ENCODE results near the gene NSMF. TPM values are rescaled to one million over a fixed set of nuclear protein-coding genes. Genes with fewer than 3 reads are reported as not detected.

NSMF gene
- total and polyA plus RNA-seq, 2 of the 8 experiments (the other 6 are each of a cell fraction or from before 2014, with no cell fraction given), result 56.7 to 65.1 TPM

- no peak overlapping the region for H4K5ac ChIP-seq (ENCODE audit: insufficient read length, low read depth, low read length)
- H3K4me2 ChIP-seq (ENCODE audit: insufficient read depth in 1 of 2, low read depth in 2 of 2, low read length in 2 of 2), result peak overlapping the region; percentile 44 to 56; a peak in 3 of 4 replicates
- H3K23ac ChIP-seq (ENCODE audit: insufficient read length), result no peak overlapping the region
- peaks cover 0 to 18% (median 8%) of the 10 kb centered on the region in 4 experiments; a peak in 6 of 7 replicates for H3K4me1 ChIP-seq (replicated peaks in 1 of 4; ENCODE audit: control insufficient read depth in 3 of 4, insufficient read depth in 4 of 4, low read length in 3 of 4)
- no peak overlapping the region for H2AFZ ChIP-seq (ENCODE audit: low read length)
- no peak overlapping the region for H2BK120ac ChIP-seq (replicated peaks; ENCODE audit: low read depth, low read length)
- no peaks in the 10 kb centered on the region; a peak in 1 of 4 replicates for H3K9me3 ChIP-seq (ENCODE audit: insufficient read depth in 2 of 2, low read depth in 1 of 2, low read length in 1 of 2)
- peak; percentile 66 to 89 for DNase-seq (ENCODE audit: low read depth in 1 of 2, low spot score in 2 of 2)
- H2BK20ac ChIP-seq (ENCODE audit: low read length), result no peak overlapping the region
- FAIRE-seq, result no peak
- H3K4ac ChIP-seq (replicated peaks; ENCODE audit: insufficient read length, low read depth, low read length), result no peak overlapping the region
- H3K27me3 ChIP-seq (replicated peaks in 1 of 4; ENCODE audit: control insufficient read depth in 3 of 4, extremely low read depth in 1 of 4, insufficient read depth in 3 of 4, low read length in 3 of 4), result peaks cover 0 to 19% (median 13%) of the 10 kb centered on the region in 4 experiments; a peak in 5 of 7 replicates
- H4K20me1 ChIP-seq (replicated peaks in 1 of 2; ENCODE audit: control insufficient read depth in 1 of 2, insufficient read depth in 2 of 2, low read length in 2 of 2), result peaks cover 0 to 12% of the 10 kb centered on the region in 2 experiments
- peak overlapping the region; percentile 5 to 51 (median 28); a peak in 5 of 8 replicates for H3K4me3 ChIP-seq (ENCODE audit: extremely low read depth in 1 of 4, insufficient read depth in 2 of 4, low read depth in 3 of 4, low read length in 4 of 4)
- no peak overlapping the region for H4K8ac ChIP-seq (ENCODE audit: extremely low read depth, insufficient read depth, low read length)
- peaks cover 8% of the 10 kb centered on the region; the same call in 1 of the 2 replicates for H3K23me2 ChIP-seq (ENCODE audit: low read depth, low read length)
- no peak overlapping the region for H2BK12ac ChIP-seq (ENCODE audit: low read depth, low read length)
- H2BK15ac ChIP-seq (ENCODE audit: low read length), result peak overlapping the region; percentile 46; the same call in 1 of the 2 replicates
- WGBS, 2 experiments (ENCODE audit: extremely low coverage in 1 of 2, insufficient coverage in 1 of 2, insufficient read length in 1 of 2, insufficient replicate concordance in 2 of 2, low coverage in 1 of 2, low lambda C conversion rate in 2 of 2, missing lambda C conversion rate in 1 of 2), result 46% methylated on average over 40 of the region's 52 CpGs; no CpG with 5 or more reads in 1 of the 2 experiments
- peaks cover 3% of the 10 kb centered on the region; the same call in 1 of the 2 replicates for H3K79me1 ChIP-seq (ENCODE audit: low read depth, low read length)
- peaks cover 0 to 3% (median 2%) of the 10 kb centered on the region in 4 experiments; a peak in 4 of 8 replicates for H3K36me3 ChIP-seq (ENCODE audit: control insufficient read depth in 2 of 4, insufficient read depth in 4 of 4, low read length in 3 of 4)
- no peak overlapping the region for H3K27ac ChIP-seq (ENCODE audit: low read depth, low read length)
- H3K14ac ChIP-seq (ENCODE audit: insufficient read length), result no peak overlapping the region
- H4K91ac ChIP-seq (replicated peaks; ENCODE audit: insufficient read length, low read length), result no peak overlapping the region
- no peak overlapping the region for H2BK5ac ChIP-seq (ENCODE audit: low read depth, low read length)
- ChIA-PET POLR2A (ENCODE audit: partially characterized antibody) (interaction anchor here (2.0 kb wide), 1 partner anchor 9 kb away, joined by 6 read pairs; no protein-coding TSS in a partner anchor), CTCF (ENCODE audit: partially characterized antibody) (interaction anchor here (1.0 to 1.4 kb wide), 2 partner anchors 8 to 17 kb away, joined by 3 to 6 read pairs; no protein-coding TSS in a partner anchor)
- no peak overlapping the region for H2AK5ac ChIP-seq (ENCODE audit: low read depth, low read length)
- no peaks in the 10 kb centered on the region; a peak in 1 of 4 replicates for H3K79me2 ChIP-seq (ENCODE audit: control insufficient read depth in 1 of 2, insufficient read depth in 2 of 2, low read length in 2 of 2)
- H3K56ac ChIP-seq (replicated peaks; ENCODE audit: insufficient read length, low read depth, low read length), result no peak overlapping the region
- H3K9ac ChIP-seq (replicated peaks in 1 of 4; ENCODE audit: extremely low read depth in 1 of 4, low read depth in 3 of 4, low read length in 3 of 4), result no peak overlapping the region
- no peak overlapping the region for H3K18ac ChIP-seq (ENCODE audit: extremely low read depth, low read length)
- TF ChIP-seq NRF1 (IDR thresholded peaks at IDR 0.05; ENCODE audit: low read depth, low read length), result no peak
- no peak for TF ChIP-seq SP2 (IDR thresholded peaks at IDR 0.05; ENCODE audit: low read length)
- TF ChIP-seq TCF12 (IDR thresholded peaks at IDR 0.05; ENCODE audit: low read depth, low read length), result no peak
- no peak for TF ChIP-seq SUZ12 (IDR thresholded peaks at IDR 0.05; ENCODE audit: low read length)
- peak in 1 of 2 experiments; percentile 42; a peak in 1 of 4 replicates for TF ChIP-seq SIN3A (conservative IDR thresholded peaks at IDR 0.05 in 1 of 2, IDR thresholded peaks at IDR 0.05 in 1 of 2; ENCODE audit: low read depth in 1 of 2, low read length in 2 of 2)
- no peak for TF ChIP-seq POLR2A (IDR thresholded peaks at IDR 0.05; ENCODE audit: control extremely low read depth in 1 of 2, low read depth in 2 of 2, low read length in 2 of 2)
- TF ChIP-seq CHD1 (IDR thresholded peaks at IDR 0.05; ENCODE audit: low read depth, low read length), result no peak
- TF ChIP-seq POU5F1 (IDR thresholded peaks at IDR 0.05; ENCODE audit: low read depth, low read length), result no peak
- peak in 1 of 3 experiments; percentile 12; a peak in 1 of 4 replicates for TF ChIP-seq CTCF (IDR thresholded peaks at IDR 0.05; ENCODE audit: control extremely low read depth in 1 of 3, insufficient read depth in 1 of 3, low read depth in 1 of 3, low read length in 3 of 3)
These were observed 2.7 kb upstream of the NSMF start for GRCh38 chr9:137461663-137462395.

All from H1 (cell line).